GM23338 (cell line): ENCODE data around the gene HDAC9. TPM values are rescaled to one million over a fixed set of nuclear protein-coding genes. Genes with fewer than 3 reads are reported as not detected.

Experiments
- ATAC-seq: fragments of 200-7000 bp; cut with Tn5 transposase; 3 replicates; pipeline ENCODE4 v1.9.1; 2020
- DNase-seq: peaks from one replicate; pipeline ENCODE4 v3.0.0-alpha.2; 2015; ENCODE audit warnings: low spot score
- H2AFZ ChIP-seq: fragments of 200-600 bp; sonication (generic); 2 replicates; pipeline ENCODE4 v1.8.0; 2016; ENCODE audit warnings: antibody characterized with exemption, mild to moderate bottlenecking, moderate library complexity
- H3F3A ChIP-seq: fragments of 200-600 bp; sonication (generic); replicated peaks from 2 replicates; pipeline ENCODE4 v1.8.0; 2017; ENCODE audit warnings: antibody characterized with exemption, mixed run types, low read depth
- H3K27ac ChIP-seq: fragments of 200-600 bp; sonication (generic); 2 replicates; pipeline ENCODE4 v1.6.1; 2016; ENCODE audit warnings: low read depth
- H3K27me3 ChIP-seq: fragments of 200-600 bp; sonication (generic); 2 replicates; pipeline ENCODE4 v1.8.0; 2016; ENCODE audit warnings: mild to moderate bottlenecking, mixed run types, moderate library complexity; ENCODE audit not compliant: insufficient read depth
- H3K36me3 ChIP-seq: fragments of 200-600 bp; sonication (generic); 2 replicates; pipeline ENCODE4 v1.8.0; 2016; ENCODE audit warnings: mild to moderate bottlenecking; ENCODE audit not compliant: insufficient read depth
- H3K4me1 ChIP-seq: fragments of 200-600 bp; sonication (generic); 2 replicates; pipeline ENCODE4 v1.8.0; 2016; ENCODE audit warnings: mild to moderate bottlenecking, moderate library complexity; ENCODE audit not compliant: insufficient read depth
- H3K4me2 ChIP-seq: fragments of 200-600 bp; sonication (generic); 2 replicates; pipeline ENCODE4 v1.7.1; 2017; ENCODE audit warnings: mixed run types
- H3K4me3 ChIP-seq: fragments of 200-600 bp; sonication (generic); 2 replicates; pipeline ENCODE4 v1.6.1; 2016; ENCODE audit warnings: mixed run types
- H3K79me2 ChIP-seq: fragments of 200-600 bp; sonication (generic); replicated peaks from 2 replicates; pipeline ENCODE4 v1.8.0; 2017; ENCODE audit warnings: mild to moderate bottlenecking; ENCODE audit not compliant: insufficient read depth
- H3K9me2 ChIP-seq: fragments of 200-600 bp; sonication (generic); 2 replicates; pipeline ENCODE4 v1.8.0; 2017; ENCODE audit not compliant: insufficient read depth
- H4K20me1 ChIP-seq: fragments of 200-600 bp; sonication (generic); replicated peaks from 2 replicates; pipeline ENCODE4 v1.8.0; 2017; ENCODE audit warnings: mild to moderate bottlenecking; ENCODE audit not compliant: insufficient read depth
- H3K27ac Mint-ChIP-seq: 2 replicates; pipeline ENCODE4 v1.8.0; 2020; ENCODE audit warnings: inconsistent platforms, mild to moderate bottlenecking, moderate library complexity, mixed read lengths
- H3K27me3 Mint-ChIP-seq: 3 replicates; pipeline ENCODE4 v1.8.0; 2022; ENCODE audit warnings: low read depth, mild to moderate bottlenecking, moderate library complexity, mixed read lengths, inconsistent platforms; ENCODE audit not compliant: insufficient read depth, poor library complexity
- H3K36me3 Mint-ChIP-seq: 3 replicates; pipeline ENCODE4 v1.8.0; 2021; ENCODE audit warnings: low read depth, mild to moderate bottlenecking, inconsistent platforms, moderate library complexity, mixed read lengths
- H3K4me1 Mint-ChIP-seq: 3 replicates; pipeline ENCODE4 v1.8.0; 2020; ENCODE audit warnings: mild to moderate bottlenecking, inconsistent platforms, mixed read lengths
- H3K4me3 Mint-ChIP-seq: 3 replicates; pipeline ENCODE4 v1.8.0; 2021; ENCODE audit warnings: moderate library complexity, mild to moderate bottlenecking, inconsistent platforms, mixed read lengths
- H3K9me3 Mint-ChIP-seq: 3 replicates; pipeline ENCODE4 v1.8.0; 2020; ENCODE audit warnings: moderate library complexity, mild to moderate bottlenecking, inconsistent platforms, mixed read lengths
- CREB1 ChIP-seq: fragments of 250-450 bp; sonication (Bioruptor Pico); IDR thresholded peaks from 2 replicates; pipeline ENCODE4 v1.5.0; 2020; ENCODE audit warnings: low read depth, mild to moderate bottlenecking, moderate library complexity
- CTCF ChIP-seq, 2 experiments: fragments of 200-600 bp in 1 of 2; sonication (generic) in 1 of 2; conservative IDR thresholded peaks; 2 replicates each; pipeline versions ENCODE4 v1.5.1 to v1.6.1; 2016 to 2017; ENCODE audit warnings: antibody characterized with exemption in 2 of 2, low read depth in 2 of 2, mild to moderate bottlenecking in 2 of 2, moderate library complexity in 1 of 2
- ETS1 ChIP-seq: IDR thresholded peaks from 2 replicates; pipeline ENCODE4 v1.6.1; 2016; ENCODE audit warnings: antibody characterized with exemption
- EZH2 ChIP-seq: fragments of 200-600 bp; sonication (generic); IDR thresholded peaks from one replicate; pipeline ENCODE4 v1.8.0; 2017; ENCODE audit warnings: antibody characterized with exemption, mild to moderate bottlenecking, low read depth; ENCODE audit not compliant: unreplicated experiment
- EZH2phosphoT487 ChIP-seq: fragments of 200-600 bp; sonication (generic); IDR thresholded peaks from one replicate; pipeline ENCODE4 v1.8.1; 2018; ENCODE audit warnings: antibody characterized with exemption; ENCODE audit not compliant: unreplicated experiment
- NANOG ChIP-seq: IDR thresholded peaks from 2 replicates; pipeline ENCODE4 v1.6.1; 2016; ENCODE audit warnings: antibody characterized with exemption, borderline replicate concordance
- POLR2AphosphoS5 ChIP-seq: IDR thresholded peaks from 2 replicates; pipeline ENCODE4 v1.6.1; 2016; ENCODE audit warnings: antibody characterized with exemption, low read depth
- REST ChIP-seq: IDR thresholded peaks from one replicate; pipeline ENCODE4 v1.6.1; 2018; ENCODE audit warnings: antibody characterized with exemption; ENCODE audit not compliant: unreplicated experiment
- STAT1 ChIP-seq: IDR thresholded peaks from one replicate; pipeline ENCODE4 v1.6.1; 2016; ENCODE audit warnings: antibody characterized with exemption; ENCODE audit not compliant: unreplicated experiment
- ZNF114 ChIP-seq: fragments of 250-450 bp; sonication (Bioruptor Pico); IDR thresholded peaks from 2 replicates; pipeline ENCODE4 v1.5.0; 2020; ENCODE audit warnings: mild to moderate bottlenecking, moderate library complexity
- ZNF331 ChIP-seq: fragments of 250-450 bp; sonication (Bioruptor Pico); IDR thresholded peaks from 2 replicates; pipeline ENCODE4 v1.5.0; 2020; ENCODE audit warnings: low read depth, mild to moderate bottlenecking, moderate library complexity
- ZNF462 ChIP-seq: fragments of 250-450 bp; sonication (Bioruptor Pico); IDR thresholded peaks from 2 replicates; pipeline ENCODE4 v1.5.0; 2020; ENCODE audit warnings: mild to moderate bottlenecking, moderate library complexity
- polyA plus RNA-seq: library from polyadenylated mRNA; unstranded; fragments of >200 nt; fragmentation: Nextera tagmentation; extraction: Ambion mirVana; gene quantifications from 2 replicates; pipeline ENCODE4 v1.2.1, GENCODE V29; 2016
- total RNA-seq: library from RNA; depleted of rRNA; stranded (reverse); fragments of >200 nt; shearing (Covaris generic); gene quantifications from 2 replicates; pipeline ENCODE4 v1.2.3, GENCODE V29; 2014

The HDAC9 gene
- total and polyA plus RNA-seq, 2 experiments from 2014 or later = 8.3 to 18.5 TPM

- ATAC-seq = no peak
- Histone ChIP-seq H3K27ac (no peak overlapping the region), H3F3A (no peaks in the 10 kb centered on the region), H2AFZ (no peak overlapping the region), H3K4me2 (no peak overlapping the region), H4K20me1 (no peaks in the 10 kb centered on the region), H3K4me3 (no peak overlapping the region), H3K79me2 (no peaks in the 10 kb centered on the region), H3K9me2 (no peaks in the 10 kb centered on the region), H3K4me1 (peaks cover 6% of the 10 kb centered on the region; the same call in 1 of the 2 replicates), H3K27me3 (no peaks in the 10 kb centered on the region), H3K36me3 (no peaks in the 10 kb centered on the region)
- Mint-ChIP-seq H3K36me3 (no peaks in the 10 kb centered on the region), H3K27me3 (peaks cover 2% of the 10 kb centered on the region), H3K4me3 (no peak overlapping the region), H3K27ac (no peak overlapping the region), H3K4me1 (peaks cover 4% of the 10 kb centered on the region; the same call in 2 of the 3 replicates), H3K9me3 (no peaks in the 10 kb centered on the region)
- DNase-seq = no peak
- TF ChIP-seq ZNF331 = no peak
- no peak for TF ChIP-seq POLR2AphosphoS5
- no peak for TF ChIP-seq EZH2
- TF ChIP-seq CREB1 (CRISPR knock-in tag) = no peak
- no peak for TF ChIP-seq ZNF114 (CRISPR knock-in tag)
- TF ChIP-seq CTCF (conservative IDR thresholded peaks at IDR 0.05; ENCODE audit: low read depth in 2 of 2) = no peak
- no peak for TF ChIP-seq STAT1
- TF ChIP-seq ZNF462 (CRISPR knock-in tag) = no peak
- TF ChIP-seq ETS1 = no peak
- TF ChIP-seq REST = no peak
- TF ChIP-seq EZH2phosphoT487 = no peak
- TF ChIP-seq NANOG = no peak
Observed at GRCh38 chr7:18788026-18788425, 292.5 kb downstream of the HDAC9 start.
